K562 (cell line): ENCODE results near the gene DMXL1. TPM values are rescaled to one million over a fixed set of nuclear protein-coding genes. Genes with fewer than 3 reads are reported as not detected.

ENCODE experiments used
- ATAC-seq: fragments of 200-7000 bp; cut with Tn5 transposase; 3 replicates; pipeline ENCODE4 v1.9.1; 2020; ENCODE audit warnings: moderate library complexity
- BruUV-seq: library from RNA; stranded (reverse); fragments of 400-500 nt; replicated peaks from 2 replicates; lab custom pipeline; 2021; lab: Mats Ljungman, UMichigan
- CTCF ChIA-PET: fragments of 300-600 bp; formaldehyde crosslinking; extraction: SDS; loops from one replicate; lab custom pipeline; 2021; ENCODE audit warnings: low intra/inter-chr PET ratio; lab: Yijun Ruan, JAX
- POLR2A ChIA-PET: fragments of 300-600, 350-650 bp; sonication (Branson Sonifier 250); formaldehyde crosslinking; extraction: SDS; loops from one replicate; lab custom pipeline; 2021; ENCODE audit warnings: antibody characterized with exemption, inconsistent platforms; lab: Yijun Ruan, JAX
- DNase-seq, 4 experiments: peaks; one replicate each; pipeline versions ENCODE4 v3.0.0 to v3.0.0-alpha.2; 2011 to 2018; ENCODE audit warnings: low spot score in 3 of 4, mixed read lengths in 3 of 4; ENCODE audit errors: extremely low read depth in 1 of 4
- FAIRE-seq: peaks from 2 replicates; lab custom pipeline; 2011; peaks lifted over from hg19 to GRCh38; lab: Jason Lieb, UNC
- H2AFZ ChIP-seq: 2 replicates; pipeline ENCODE4 v1.6.0; 2011; ENCODE audit warnings: low read depth, low read length, control low read depth, inconsistent platforms
- H3K27ac ChIP-seq: fragments of 200-600 bp; 3 replicates; pipeline ENCODE4 v1.8.0; 2011; ENCODE audit warnings: low read depth, mild to moderate bottlenecking, control low read depth, inconsistent platforms, low read length, moderate library complexity, mixed read lengths; ENCODE audit errors: extremely low read depth
- H3K27me3 ChIP-seq, 2 experiments: fragments of 300-600 bp in 1 of 2; 2 replicates in 1 of 2; 3 replicates in 1 of 2; pipeline versions ENCODE4 v1.6.0 to v1.8.0; 2011; ENCODE audit warnings: inconsistent platforms in 2 of 2, low read length in 2 of 2, mild to moderate bottlenecking in 1 of 2, mixed read lengths in 1 of 2, moderate library complexity in 1 of 2; ENCODE audit not compliant: control insufficient read depth in 2 of 2, insufficient read depth in 2 of 2
- H3K36me3 ChIP-seq: fragments of 300-600 bp; 3 replicates; pipeline ENCODE4 v1.8.0; 2011; ENCODE audit warnings: mild to moderate bottlenecking, low read length, inconsistent platforms; ENCODE audit not compliant: control insufficient read depth, insufficient read depth
- H3K4me1 ChIP-seq, 2 experiments: fragments of 200-600 bp in 1 of 2; replicated peaks in 1 of 2; 2 replicates in 1 of 2; 3 replicates in 1 of 2; pipeline versions ENCODE4 v1.5.1 to v1.8.0; 2011; ENCODE audit warnings: inconsistent platforms in 2 of 2, low read length in 2 of 2, mild to moderate bottlenecking in 1 of 2, mixed read lengths in 1 of 2, moderate library complexity in 1 of 2; ENCODE audit not compliant: control insufficient read depth in 2 of 2, insufficient read depth in 2 of 2
- H3K4me2 ChIP-seq: 2 replicates; pipeline ENCODE4 v1.6.1; 2011; ENCODE audit warnings: low read length, control low read depth, inconsistent platforms, mixed read lengths; ENCODE audit not compliant: insufficient read depth
- H3K4me3 ChIP-seq: fragments of 200-600 bp; sonication (generic), shearing (Covaris generic); 2 replicates; pipeline ENCODE4 v1.5.1; 2016; ENCODE audit warnings: control low read depth, inconsistent platforms
- H3K79me2 ChIP-seq: fragments of 200-600 bp; 3 replicates; pipeline ENCODE4 v1.8.0; 2011; ENCODE audit warnings: low read length, inconsistent platforms; ENCODE audit not compliant: control insufficient read depth, insufficient read depth
- H3K9ac ChIP-seq, 2 experiments: 2 replicates each; pipeline versions ENCODE4 v1.6.0 to v1.6.1; 2011; ENCODE audit warnings: low read depth in 2 of 2, low read length in 2 of 2, control low read depth in 1 of 2, inconsistent platforms in 1 of 2, mild to moderate bottlenecking in 1 of 2, mixed read lengths in 1 of 2; ENCODE audit not compliant: insufficient read depth in 1 of 2
- H3K9me1 ChIP-seq: one replicate; pipeline ENCODE4 v1.6.0; 2011; ENCODE audit warnings: inconsistent platforms, mild to moderate bottlenecking, low read length, moderate library complexity; ENCODE audit not compliant: control insufficient read depth, insufficient read depth
- H3K9me3 ChIP-seq: replicated peaks from 2 replicates; pipeline ENCODE4 v1.5.1; 2011; ENCODE audit warnings: low read depth, low read length, inconsistent platforms; ENCODE audit not compliant: control insufficient read depth, insufficient read depth
- H4K20me1 ChIP-seq: replicated peaks from 2 replicates; pipeline ENCODE4 v1.6.1; 2011; ENCODE audit warnings: low read length, inconsistent platforms, mixed read lengths; ENCODE audit not compliant: control insufficient read depth, insufficient read depth
- BMI1 ChIP-seq: fragments of 150-350 bp; IDR thresholded peaks from 2 replicates; pipeline ENCODE4 v1.6.1; 2014; ENCODE audit warnings: low read length
- C11orf30 ChIP-seq: fragments of 450-650 bp; IDR thresholded peaks from 2 replicates; pipeline ENCODE4 v1.6.1; 2016; ENCODE audit warnings: low read depth, mild to moderate bottlenecking
- HNRNPL ChIP-seq: fragments of 200-400 bp; formaldehyde crosslinking; IDR thresholded peaks from 2 replicates; pipeline ENCODE4 v1.6.1; 2017; ENCODE audit warnings: low read depth, mild to moderate bottlenecking, low read length
- MCM5 ChIP-seq: fragments of 450-650 bp; IDR thresholded peaks from 2 replicates; pipeline ENCODE4 v1.6.1; 2016; ENCODE audit warnings: low read depth
- MEF2A ChIP-seq: IDR thresholded peaks from 2 replicates; pipeline ENCODE4 v1.6.1; 2011; ENCODE audit warnings: low read depth, mild to moderate bottlenecking, low read length, moderate library complexity; ENCODE audit not compliant: control insufficient read depth
- SRSF7 ChIP-seq: fragments of 200-400 bp; formaldehyde crosslinking; optimal IDR thresholded peaks from 2 replicates; pipeline ENCODE3; 2017; ENCODE audit warnings: mild to moderate bottlenecking, low read depth, low read length
- TEAD4 ChIP-seq, 2 experiments: sonication (generic) in 1 of 2; formaldehyde crosslinking in 1 of 2; IDR thresholded peaks; 2 replicates each; pipeline versions ENCODE4 v1.6.1 to v1.8.0; 2012 to 2022; ENCODE audit warnings: borderline replicate concordance in 1 of 2, inconsistent platforms in 1 of 2, low read length in 1 of 2, mild to moderate bottlenecking in 1 of 2, missing genetic modification reagents in 1 of 2
- ZNF165 ChIP-seq: fragments of 250-450 bp; sonication (Bioruptor Pico); IDR thresholded peaks from 2 replicates; pipeline ENCODE4 v1.4.0; 2020; ENCODE audit warnings: borderline replicate concordance
- ZNF253 ChIP-seq: fragments of 250-450 bp; sonication (Bioruptor Pico); conservative IDR thresholded peaks from 2 replicates; pipeline ENCODE4 v1.6.1; 2021; ENCODE audit warnings: mild to moderate bottlenecking
- ZNF695 ChIP-seq: fragments of 450-650 bp; formaldehyde crosslinking; IDR thresholded peaks from 2 replicates; pipeline ENCODE4 v1.4.0; 2020; ENCODE audit warnings: mild to moderate bottlenecking, moderate library complexity
- whole genome bisulfite sequencing: fragments of 100-300 bp; shearing (Covaris generic); methylation state at CpG from one replicate; pipeline ENCODE4 v1.1.6; 2016; ENCODE audit warnings: low coverage, mixed read lengths; ENCODE audit not compliant: insufficient coverage; ENCODE audit errors: missing lambda C conversion rate; 5-methylcytosine and 5-hydroxymethylcytosine counted together
- in situ Hi-C: fragments of 300-500 bp; cut with MboI; formaldehyde crosslinking; loops from 4 replicates; pipeline ENCODE4 v1.15.0; 2018; ENCODE audit warnings: inconsistent platforms, mixed read lengths
- intact Hi-C: fragments of 100-400 bp; cut with micrococcal nuclease; formaldehyde crosslinking; loops from 2 replicates; pipeline ENCODE4 v1.14.2; 2022
- polyA plus RNA-seq, 8 experiments: library from polyadenylated mRNA; depleted of rRNA in 4 of 8; stranded (reverse) in 5 of 8; unstranded in 3 of 8; fragments of >200 nt; fragmentation: Nextera tagmentation in 2 of 8; fragmentation: Illumina TruSeq in 1 of 8; extraction: Ambion mirVana in 2 of 8; extraction: Trizol in 1 of 8; gene quantifications; 2 replicates each; pipeline versions ENCODE4 v1.2.1 to v1.2.3, GENCODE V29; 2011 to 2014; ENCODE audit warnings: inconsistent platforms in 1 of 8, missing spikeins in 1 of 8
- total RNA-seq, 7 experiments: library from RNA; depleted of rRNA in 6 of 7; stranded (reverse); fragments of >200 nt in 6 of 7; fragmentation: Illumina TruSeq in 2 of 7; extraction: Trizol in 2 of 7; gene quantifications; 2 replicates each; pipeline versions ENCODE4 v1.2.1 to v1.2.3, GENCODE V29; 2011 to 2021; ENCODE audit warnings: low replicate concordance in 1 of 7
- TF ChIP-seq, protein P1 (sequence below): sonication (generic); formaldehyde crosslinking; IDR thresholded peaks from 2 replicates; pipeline ENCODE4 v1.8.1; 2023; ENCODE audit warnings: mild to moderate bottlenecking, missing genetic modification reagents
- TF ChIP-seq, protein P2 (sequence below): sonication (generic); formaldehyde crosslinking; IDR thresholded peaks from 2 replicates; pipeline ENCODE4 v1.8.1; 2023; ENCODE audit warnings: missing genetic modification reagents, mild to moderate bottlenecking, borderline replicate concordance
- TF ChIP-seq, protein P3 (sequence below): sonication (generic); formaldehyde crosslinking; IDR thresholded peaks from 2 replicates; pipeline ENCODE4 v1.8.1; 2023; ENCODE audit warnings: mild to moderate bottlenecking, missing genetic modification reagents

The DMXL1 gene
- total and polyA plus RNA-seq, 9 of the 15 experiments (the other 6 are each of a cell fraction or from before 2014, with no cell fraction given) = 8.3 to 40.3 (median 30.6) TPM

DNA sequence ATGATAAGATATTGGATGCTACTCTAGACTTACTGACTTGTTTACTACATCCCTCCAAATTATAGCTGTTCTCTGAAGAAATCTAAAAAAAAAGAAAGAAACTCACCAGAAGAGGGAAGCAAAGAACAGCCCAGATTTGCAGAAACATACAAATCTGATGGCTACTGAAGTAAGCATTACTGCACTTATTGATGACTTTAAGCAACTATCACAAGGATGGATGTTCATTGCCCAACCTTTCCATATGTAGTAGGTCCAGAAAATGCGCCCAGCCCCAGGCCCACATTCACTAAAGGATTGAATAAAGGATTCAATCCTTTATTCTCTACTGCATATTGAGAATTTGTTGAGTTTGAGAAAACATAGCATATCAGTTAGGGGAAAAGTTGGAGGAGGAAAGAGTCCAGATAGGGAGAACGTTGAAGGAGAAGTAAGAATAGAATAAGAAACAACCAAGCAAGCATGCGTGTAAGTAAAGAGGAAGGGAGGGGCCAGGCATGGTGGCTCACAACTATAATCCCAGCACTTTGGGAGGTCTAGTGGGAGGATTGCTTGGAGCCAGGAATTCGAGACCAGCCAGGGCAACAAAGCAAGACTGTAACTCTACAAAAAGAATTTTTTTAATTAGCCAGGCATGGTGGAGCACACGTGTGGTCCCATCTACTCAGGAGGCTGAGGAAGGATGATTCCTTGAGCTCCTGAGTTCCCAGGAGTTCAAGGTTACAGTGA is 48.7 kb upstream of the DMXL1 start:
- no peak overlapping the region for H3K27ac ChIP-seq
- FAIRE-seq = peak; percentile 83
- H3K9me3 ChIP-seq = no peaks in the 10 kb centered on the region
- CTCF ChIA-PET = interaction anchor here (1.4 to 2.5 kb wide), 2 partner anchors 33 to 390 kb away, joined by 4 to 20 read pairs; no protein-coding TSS in a partner anchor
- no peak overlapping the region for H2AFZ ChIP-seq
- H3K4me3 ChIP-seq = no peak overlapping the region
- no peaks in the 10 kb centered on the region for H3K4me1 ChIP-seq
- intact Hi-C loops = loop anchor here (1.0 to 10.0 kb wide), 4 partner anchors 113 to 390 kb away; no protein-coding TSS in a partner anchor
- peak in 2 of 4 experiments; percentile 32 to 40 for DNase-seq
- no peaks in the 10 kb centered on the region for H3K27me3 ChIP-seq
- no peaks in the 10 kb centered on the region for H4K20me1 ChIP-seq
- no peaks in the 10 kb centered on the region for H3K36me3 ChIP-seq
- H3K79me2 ChIP-seq = no peaks in the 10 kb centered on the region
- H3K4me2 ChIP-seq = no peak overlapping the region
- no TSS peak for BruUV-seq
- no peak overlapping the region for H3K9ac ChIP-seq
- peak; percentile 87 for ATAC-seq
- WGBS = 6% methylated on average over 5 of the region's 5 CpGs
- no peaks in the 10 kb centered on the region for H3K9me1 ChIP-seq
- in situ Hi-C loops = no loop called here
- POLR2A ChIA-PET = interaction anchor here (0.6 to 0.9 kb wide), 3 partner anchors 48 to 57 kb away, joined by 3 to 5 read pairs (median 4); partner anchors contain the start of gene DMXL1
- no peak for TF ChIP-seq HNRNPL
- TF ChIP-seq ZNF165 = no peak
- no peak for TF ChIP-seq TEAD4 (IDR thresholded peaks at IDR 0.05; ENCODE audit: low read length)
- no peak for TF ChIP-seq TEAD4 (CRISPR knock-in tag; IDR thresholded peaks at IDR 0.05; ENCODE audit: borderline replicate concordance)
- TF ChIP-seq SRSF7 = no peak
- no peak for TF ChIP-seq BMI1
- TF ChIP-seq, protein P1, sequence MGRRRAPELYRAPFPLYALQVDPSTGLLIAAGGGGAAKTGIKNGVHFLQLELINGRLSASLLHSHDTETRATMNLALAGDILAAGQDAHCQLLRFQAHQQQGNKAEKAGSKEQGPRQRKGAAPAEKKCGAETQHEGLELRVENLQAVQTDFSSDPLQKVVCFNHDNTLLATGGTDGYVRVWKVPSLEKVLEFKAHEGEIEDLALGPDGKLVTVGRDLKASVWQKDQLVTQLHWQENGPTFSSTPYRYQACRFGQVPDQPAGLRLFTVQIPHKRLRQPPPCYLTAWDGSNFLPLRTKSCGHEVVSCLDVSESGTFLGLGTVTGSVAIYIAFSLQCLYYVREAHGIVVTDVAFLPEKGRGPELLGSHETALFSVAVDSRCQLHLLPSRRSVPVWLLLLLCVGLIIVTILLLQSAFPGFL (CRISPR knock-in tag) = no peak
- TF ChIP-seq, protein P2, sequence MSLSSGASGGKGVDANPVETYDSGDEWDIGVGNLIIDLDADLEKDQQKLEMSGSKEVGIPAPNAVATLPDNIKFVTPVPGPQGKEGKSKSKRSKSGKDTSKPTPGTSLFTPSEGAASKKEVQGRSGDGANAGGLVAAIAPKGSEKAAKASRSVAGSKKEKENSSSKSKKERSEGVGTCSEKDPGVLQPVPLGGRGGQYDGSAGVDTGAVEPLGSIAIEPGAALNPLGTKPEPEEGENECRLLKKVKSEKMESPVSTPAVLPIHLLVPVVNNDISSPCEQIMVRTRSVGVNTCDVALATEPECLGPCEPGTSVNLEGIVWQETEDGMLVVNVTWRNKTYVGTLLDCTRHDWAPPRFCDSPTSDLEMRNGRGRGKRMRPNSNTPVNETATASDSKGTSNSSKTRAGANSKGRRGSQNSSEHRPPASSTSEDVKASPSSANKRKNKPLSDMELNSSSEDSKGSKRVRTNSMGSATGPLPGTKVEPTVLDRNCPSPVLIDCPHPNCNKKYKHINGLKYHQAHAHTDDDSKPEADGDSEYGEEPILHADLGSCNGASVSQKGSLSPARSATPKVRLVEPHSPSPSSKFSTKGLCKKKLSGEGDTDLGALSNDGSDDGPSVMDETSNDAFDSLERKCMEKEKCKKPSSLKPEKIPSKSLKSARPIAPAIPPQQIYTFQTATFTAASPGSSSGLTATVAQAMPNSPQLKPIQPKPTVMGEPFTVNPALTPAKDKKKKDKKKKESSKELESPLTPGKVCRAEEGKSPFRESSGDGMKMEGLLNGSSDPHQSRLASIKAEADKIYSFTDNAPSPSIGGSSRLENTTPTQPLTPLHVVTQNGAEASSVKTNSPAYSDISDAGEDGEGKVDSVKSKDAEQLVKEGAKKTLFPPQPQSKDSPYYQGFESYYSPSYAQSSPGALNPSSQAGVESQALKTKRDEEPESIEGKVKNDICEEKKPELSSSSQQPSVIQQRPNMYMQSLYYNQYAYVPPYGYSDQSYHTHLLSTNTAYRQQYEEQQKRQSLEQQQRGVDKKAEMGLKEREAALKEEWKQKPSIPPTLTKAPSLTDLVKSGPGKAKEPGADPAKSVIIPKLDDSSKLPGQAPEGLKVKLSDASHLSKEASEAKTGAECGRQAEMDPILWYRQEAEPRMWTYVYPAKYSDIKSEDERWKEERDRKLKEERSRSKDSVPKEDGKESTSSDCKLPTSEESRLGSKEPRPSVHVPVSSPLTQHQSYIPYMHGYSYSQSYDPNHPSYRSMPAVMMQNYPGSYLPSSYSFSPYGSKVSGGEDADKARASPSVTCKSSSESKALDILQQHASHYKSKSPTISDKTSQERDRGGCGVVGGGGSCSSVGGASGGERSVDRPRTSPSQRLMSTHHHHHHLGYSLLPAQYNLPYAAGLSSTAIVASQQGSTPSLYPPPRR (CRISPR knock-in tag) = no peak
- TF ChIP-seq ZNF253 (CRISPR knock-in tag) = no peak
- no peak for TF ChIP-seq MCM5
- TF ChIP-seq C11orf30 = no peak
- TF ChIP-seq ZNF695 (CRISPR knock-in tag) = no peak
- no peak for TF ChIP-seq MEF2A
- TF ChIP-seq, protein P3, sequence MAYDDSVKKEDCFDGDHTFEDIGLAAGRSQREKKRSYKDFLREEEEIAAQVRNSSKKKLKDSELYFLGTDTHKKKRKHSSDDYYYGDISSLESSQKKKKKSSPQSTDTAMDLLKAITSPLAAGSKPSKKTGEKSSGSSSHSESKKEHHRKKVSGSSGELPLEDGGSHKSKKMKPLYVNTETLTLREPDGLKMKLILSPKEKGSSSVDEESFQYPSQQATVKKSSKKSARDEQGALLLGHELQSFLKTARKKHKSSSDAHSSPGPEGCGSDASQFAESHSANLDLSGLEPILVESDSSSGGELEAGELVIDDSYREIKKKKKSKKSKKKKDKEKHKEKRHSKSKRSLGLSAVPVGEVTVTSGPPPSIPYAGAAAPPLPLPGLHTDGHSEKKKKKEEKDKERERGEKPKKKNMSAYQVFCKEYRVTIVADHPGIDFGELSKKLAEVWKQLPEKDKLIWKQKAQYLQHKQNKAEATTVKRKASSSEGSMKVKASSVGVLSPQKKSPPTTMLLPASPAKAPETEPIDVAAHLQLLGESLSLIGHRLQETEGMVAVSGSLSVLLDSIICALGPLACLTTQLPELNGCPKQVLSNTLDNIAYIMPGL = no peak
